K562 (cell line): Measurements from ENCODE around the gene TRIO. TPM values are rescaled to one million over a fixed set of nuclear protein-coding genes. Genes with fewer than 3 reads are reported as not detected.

Source experiments
- ATAC-seq: fragments of 200-7000 bp; cut with Tn5 transposase; 3 replicates; pipeline ENCODE4 v1.9.1; 2020; ENCODE audit warnings: moderate library complexity
- BruUV-seq: library from RNA; stranded (reverse); fragments of 400-500 nt; replicated peaks from 2 replicates; lab custom pipeline; 2021; lab: Mats Ljungman, UMichigan
- CTCF ChIA-PET: fragments of 300-600 bp; formaldehyde crosslinking; extraction: SDS; loops from one replicate; lab custom pipeline; 2021; ENCODE audit warnings: low intra/inter-chr PET ratio; lab: Yijun Ruan, JAX
- POLR2A ChIA-PET: fragments of 300-600, 350-650 bp; sonication (Branson Sonifier 250); formaldehyde crosslinking; extraction: SDS; loops from one replicate; lab custom pipeline; 2021; ENCODE audit warnings: antibody characterized with exemption, inconsistent platforms; lab: Yijun Ruan, JAX
- DNase-seq, 4 experiments: peaks; one replicate each; pipeline versions ENCODE4 v3.0.0 to v3.0.0-alpha.2; 2011 to 2018; ENCODE audit warnings: low spot score in 3 of 4, mixed read lengths in 3 of 4; ENCODE audit errors: extremely low read depth in 1 of 4
- FAIRE-seq: peaks from 2 replicates; lab custom pipeline; 2011; peaks lifted over from hg19 to GRCh38; lab: Jason Lieb, UNC
- H2AFZ ChIP-seq: 2 replicates; pipeline ENCODE4 v1.6.0; 2011; ENCODE audit warnings: low read depth, low read length, control low read depth, inconsistent platforms
- H3K27ac ChIP-seq: fragments of 200-600 bp; 3 replicates; pipeline ENCODE4 v1.8.0; 2011; ENCODE audit warnings: low read depth, mild to moderate bottlenecking, control low read depth, inconsistent platforms, low read length, moderate library complexity, mixed read lengths; ENCODE audit errors: extremely low read depth
- H3K27me3 ChIP-seq, 2 experiments: fragments of 300-600 bp in 1 of 2; 2 replicates in 1 of 2; 3 replicates in 1 of 2; pipeline versions ENCODE4 v1.6.0 to v1.8.0; 2011; ENCODE audit warnings: inconsistent platforms in 2 of 2, low read length in 2 of 2, mild to moderate bottlenecking in 1 of 2, mixed read lengths in 1 of 2, moderate library complexity in 1 of 2; ENCODE audit not compliant: control insufficient read depth in 2 of 2, insufficient read depth in 2 of 2
- H3K36me3 ChIP-seq: fragments of 300-600 bp; 3 replicates; pipeline ENCODE4 v1.8.0; 2011; ENCODE audit warnings: mild to moderate bottlenecking, low read length, inconsistent platforms; ENCODE audit not compliant: control insufficient read depth, insufficient read depth
- H3K4me1 ChIP-seq, 2 experiments: fragments of 200-600 bp in 1 of 2; replicated peaks in 1 of 2; 2 replicates in 1 of 2; 3 replicates in 1 of 2; pipeline versions ENCODE4 v1.5.1 to v1.8.0; 2011; ENCODE audit warnings: inconsistent platforms in 2 of 2, low read length in 2 of 2, mild to moderate bottlenecking in 1 of 2, mixed read lengths in 1 of 2, moderate library complexity in 1 of 2; ENCODE audit not compliant: control insufficient read depth in 2 of 2, insufficient read depth in 2 of 2
- H3K4me2 ChIP-seq: 2 replicates; pipeline ENCODE4 v1.6.1; 2011; ENCODE audit warnings: low read length, control low read depth, inconsistent platforms, mixed read lengths; ENCODE audit not compliant: insufficient read depth
- H3K4me3 ChIP-seq: fragments of 200-600 bp; sonication (generic), shearing (Covaris generic); 2 replicates; pipeline ENCODE4 v1.5.1; 2016; ENCODE audit warnings: control low read depth, inconsistent platforms
- H3K79me2 ChIP-seq: fragments of 200-600 bp; 3 replicates; pipeline ENCODE4 v1.8.0; 2011; ENCODE audit warnings: low read length, inconsistent platforms; ENCODE audit not compliant: control insufficient read depth, insufficient read depth
- H3K9ac ChIP-seq, 2 experiments: 2 replicates each; pipeline versions ENCODE4 v1.6.0 to v1.6.1; 2011; ENCODE audit warnings: low read depth in 2 of 2, low read length in 2 of 2, control low read depth in 1 of 2, inconsistent platforms in 1 of 2, mild to moderate bottlenecking in 1 of 2, mixed read lengths in 1 of 2; ENCODE audit not compliant: insufficient read depth in 1 of 2
- H3K9me1 ChIP-seq: one replicate; pipeline ENCODE4 v1.6.0; 2011; ENCODE audit warnings: inconsistent platforms, mild to moderate bottlenecking, low read length, moderate library complexity; ENCODE audit not compliant: control insufficient read depth, insufficient read depth
- H3K9me3 ChIP-seq: replicated peaks from 2 replicates; pipeline ENCODE4 v1.5.1; 2011; ENCODE audit warnings: low read depth, low read length, inconsistent platforms; ENCODE audit not compliant: control insufficient read depth, insufficient read depth
- H4K20me1 ChIP-seq: replicated peaks from 2 replicates; pipeline ENCODE4 v1.6.1; 2011; ENCODE audit warnings: low read length, inconsistent platforms, mixed read lengths; ENCODE audit not compliant: control insufficient read depth, insufficient read depth
- CHCHD3 ChIP-seq: fragments of 250-450 bp; sonication (Bioruptor Pico); IDR thresholded peaks from 2 replicates; pipeline ENCODE4 v2.1.2; 2022; ENCODE audit warnings: mild to moderate bottlenecking
- HLTF ChIP-seq: fragments of 450-650 bp; IDR thresholded peaks from 2 replicates; pipeline ENCODE4 v1.6.1; 2016
- KLF13 ChIP-seq: fragments of 450-650 bp; IDR thresholded peaks from 2 replicates; pipeline ENCODE4 v1.6.1; 2016; ENCODE audit warnings: missing genetic modification characterization, low read depth, mild to moderate bottlenecking, missing compliant biosample characterization, moderate library complexity, borderline replicate concordance
- POLR3A ChIP-seq: IDR thresholded peaks from 2 replicates; pipeline ENCODE4 v1.6.1; 2011; ENCODE audit warnings: borderline replicate concordance, mild to moderate bottlenecking, moderate library complexity; ENCODE audit not compliant: insufficient read length, insufficient read depth; ENCODE audit errors: extremely low read depth
- POLR3G ChIP-seq: IDR thresholded peaks from 2 replicates; pipeline ENCODE4 v1.6.1; 2011; ENCODE audit not compliant: insufficient read length, insufficient replicate concordance; ENCODE audit errors: extremely low read depth
- SMC3 ChIP-seq: conservative IDR thresholded peaks from 2 replicates; pipeline ENCODE4 v1.6.1; 2011; ENCODE audit warnings: low read depth, low read length, improper control_type of control experiment; ENCODE audit not compliant: insufficient read depth
- TAF7 ChIP-seq: fragments of 450-650 bp; IDR thresholded peaks from 2 replicates; pipeline ENCODE4 v1.6.1; 2016; ENCODE audit warnings: missing genetic modification characterization, missing compliant biosample characterization
- TCF3 ChIP-seq: sonication (generic); formaldehyde crosslinking; IDR thresholded peaks from 2 replicates; pipeline ENCODE4 v1.4.0; 2020; ENCODE audit warnings: mild to moderate bottlenecking, missing genetic modification reagents
- ZNF316 ChIP-seq: fragments of 450-650 bp; IDR thresholded peaks from 2 replicates; pipeline ENCODE4 v1.6.1; 2016
- ZNF586 ChIP-seq: fragments of 450-650 bp; formaldehyde crosslinking; conservative IDR thresholded peaks from 2 replicates; pipeline ENCODE4 v1.4.0; 2020; ENCODE audit warnings: mild to moderate bottlenecking, moderate library complexity
- ZSCAN29 ChIP-seq: fragments of 450-650 bp; IDR thresholded peaks from 2 replicates; pipeline ENCODE4 v1.6.1; 2017
- WGBS: fragments of 100-300 bp; shearing (Covaris generic); methylation state at CpG from one replicate; pipeline ENCODE4 v1.1.6; 2016; ENCODE audit warnings: low coverage, mixed read lengths; ENCODE audit not compliant: insufficient coverage; ENCODE audit errors: missing lambda C conversion rate; 5-methylcytosine and 5-hydroxymethylcytosine counted together
- in situ Hi-C: fragments of 300-500 bp; cut with MboI; formaldehyde crosslinking; loops from 4 replicates; pipeline ENCODE4 v1.15.0; 2018; ENCODE audit warnings: inconsistent platforms, mixed read lengths
- intact Hi-C: fragments of 100-400 bp; cut with micrococcal nuclease; formaldehyde crosslinking; loops from 2 replicates; pipeline ENCODE4 v1.14.2; 2022
- polyA plus RNA-seq, 8 experiments: library from polyadenylated mRNA; depleted of rRNA in 4 of 8; stranded (reverse) in 5 of 8; unstranded in 3 of 8; fragments of >200 nt; fragmentation: Nextera tagmentation in 2 of 8; fragmentation: Illumina TruSeq in 1 of 8; extraction: Ambion mirVana in 2 of 8; extraction: Trizol in 1 of 8; gene quantifications; 2 replicates each; pipeline versions ENCODE4 v1.2.1 to v1.2.3, GENCODE V29; 2011 to 2014; ENCODE audit warnings: inconsistent platforms in 1 of 8, missing spikeins in 1 of 8
- total RNA-seq, 7 experiments: library from RNA; depleted of rRNA in 6 of 7; stranded (reverse); fragments of >200 nt in 6 of 7; fragmentation: Illumina TruSeq in 2 of 7; extraction: Trizol in 2 of 7; gene quantifications; 2 replicates each; pipeline versions ENCODE4 v1.2.1 to v1.2.3, GENCODE V29; 2011 to 2021; ENCODE audit warnings: low replicate concordance in 1 of 7
- TF ChIP-seq, protein P1 (sequence below): fragments of 250-450 bp; sonication (Bioruptor Pico); IDR thresholded peaks from 2 replicates; pipeline ENCODE4 v1.6.1; 2021; ENCODE audit warnings: mild to moderate bottlenecking
- TF ChIP-seq, protein P2 (sequence below): fragments of 450-650 bp; formaldehyde crosslinking; IDR thresholded peaks from 2 replicates; pipeline ENCODE4 v1.4.0; 2020; ENCODE audit warnings: mild to moderate bottlenecking

Gene TRIO
- total and polyA plus RNA-seq, 9 of the 15 experiments (the other 6 are each of a cell fraction or from before 2014, with no cell fraction given) = 0.24 to 5.0 (median 1.1) TPM

DNA sequence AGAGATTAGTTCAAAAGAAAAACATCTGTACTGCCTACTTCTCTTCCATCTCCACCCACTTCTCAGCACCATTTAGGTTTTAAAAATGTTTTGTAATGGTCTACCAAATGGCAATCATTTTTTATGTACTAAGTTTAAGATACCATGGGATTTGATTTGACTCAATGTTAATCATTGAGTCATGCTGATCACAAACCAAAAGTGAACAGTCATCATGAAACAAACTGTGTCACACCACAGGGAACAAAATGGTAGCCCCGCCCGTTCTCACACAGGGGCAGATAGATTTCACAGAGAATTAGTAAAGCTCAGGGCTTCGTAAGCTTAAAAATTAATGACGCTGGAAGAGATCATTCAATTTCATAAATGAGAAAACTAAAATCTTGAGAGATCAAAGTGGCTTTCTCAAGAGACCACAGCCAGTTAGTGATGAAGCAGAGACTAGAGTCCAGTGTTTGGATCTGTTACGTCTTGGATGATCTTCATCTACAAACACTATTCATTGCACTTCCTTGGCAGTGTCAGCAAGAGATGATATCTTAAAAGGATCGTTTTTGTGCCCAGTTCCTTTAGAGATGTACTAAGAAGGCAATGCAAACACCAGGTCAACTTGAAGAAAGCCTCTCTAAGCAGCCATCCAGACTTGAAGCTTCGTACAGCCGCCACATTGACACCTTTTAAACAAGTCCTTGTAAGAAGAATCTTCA lies 33.9 kb upstream of the TRIO start:
- Histone ChIP-seq H3K79me2 (no peaks in the 10 kb centered on the region), H3K27me3 (peaks cover 0 to 6% of the 10 kb centered on the region in 2 experiments; a peak in 3 of 5 replicates), H3K27ac (no peak overlapping the region)
- 0 out of 2 replicates have a peak, but pooled peaks have one; percentile 27 for TF ChIP-seq ZNF316
- no peak for TF ChIP-seq TAF7 (tag)
- TF ChIP-seq, all 486 proteins: peak for 1
- H3K36me3 ChIP-seq = no peaks in the 10 kb centered on the region
- FAIRE-seq (no peak), DNase-seq (no peak), ATAC-seq (no peak)
- no peaks in the 10 kb centered on the region for H3K4me1 ChIP-seq
- no peak overlapping the region for H3K9ac ChIP-seq
- H3K9me1 ChIP-seq = no peaks in the 10 kb centered on the region
- CTCF ChIA-PET = interaction anchor here (0.6 kb wide), 2 partner anchors 18 to 255 kb away, joined by 4 to 5 read pairs; no protein-coding TSS in a partner anchor
- 6% methylated on average over 8 of the region's 8 CpGs for WGBS
- H2AFZ ChIP-seq = no peak overlapping the region
- no peaks in the 10 kb centered on the region for H3K9me3 ChIP-seq
- no peak overlapping the region for H3K4me3 ChIP-seq
- in situ Hi-C loops (no loop called here), intact Hi-C loops (loop anchor here (10.0 kb wide), 3 partner anchors 124 to 546 kb away; no protein-coding TSS in a partner anchor)
- POLR2A ChIA-PET = no interaction called here
- BruUV-seq = no TSS peak
- H4K20me1 ChIP-seq = no peaks in the 10 kb centered on the region
- no peak overlapping the region for H3K4me2 ChIP-seq

DNA sequence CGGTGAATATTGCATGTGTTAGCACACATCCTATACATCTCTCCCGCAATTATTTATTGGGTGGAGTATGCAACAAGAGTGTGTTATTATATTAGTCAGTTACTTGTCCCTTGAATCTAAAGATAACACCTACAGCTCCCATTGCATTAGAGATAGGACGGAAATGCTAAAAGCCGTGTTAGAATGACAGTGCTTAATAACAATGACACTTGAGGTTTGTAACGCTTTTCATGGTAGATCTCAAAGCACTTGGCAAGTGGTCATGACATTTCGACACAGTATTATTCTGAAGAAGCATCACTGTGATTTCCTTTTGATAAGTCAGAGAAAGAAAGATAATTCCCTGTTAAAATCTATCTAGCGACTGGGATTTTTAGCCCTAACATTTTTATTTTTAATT lies 33.4 kb upstream of the TRIO start:
- ATAC-seq (no peak), FAIRE-seq (no peak), DNase-seq (no peak)
- Histone ChIP-seq H3K9me3 (no peaks in the 10 kb centered on the region), H4K20me1 (no peaks in the 10 kb centered on the region), H3K4me1 (no peaks in the 10 kb centered on the region), H3K9me1 (no peaks in the 10 kb centered on the region), H3K4me3 (no peak overlapping the region), H3K9ac (no peak overlapping the region), H3K36me3 (no peaks in the 10 kb centered on the region), H3K79me2 (no peaks in the 10 kb centered on the region), H2AFZ (no peak overlapping the region), H3K27me3 (peaks cover 0 to 6% of the 10 kb centered on the region in 2 experiments; a peak in 3 of 5 replicates), H3K4me2 (no peak overlapping the region), H3K27ac (no peak overlapping the region)
- POLR2A ChIA-PET = no interaction called here
- intact Hi-C loops (loop anchor here (10.0 kb wide), 3 partner anchors 125 to 545 kb away; no protein-coding TSS in a partner anchor), in situ Hi-C loops (no loop called here)
- no TSS peak for BruUV-seq
- 1% methylated on average over 7 of the region's 7 CpGs for WGBS
- CTCF ChIA-PET = interaction anchor here (0.6 kb wide), 1 partner anchor 254 kb away, joined by 4 read pairs; no protein-coding TSS in a partner anchor
- TF ChIP-seq POLR3G (no peak), KLF13 (no peak), CHCHD3 (CRISPR knock-in tag) (no peak), HLTF (no peak), ZNF586 (CRISPR knock-in tag) (no peak), SMC3 (no peak), POLR3A (no peak), TCF3 (CRISPR knock-in tag) (no peak), ZSCAN29 (no peak)
- TF ChIP-seq, protein P1, sequence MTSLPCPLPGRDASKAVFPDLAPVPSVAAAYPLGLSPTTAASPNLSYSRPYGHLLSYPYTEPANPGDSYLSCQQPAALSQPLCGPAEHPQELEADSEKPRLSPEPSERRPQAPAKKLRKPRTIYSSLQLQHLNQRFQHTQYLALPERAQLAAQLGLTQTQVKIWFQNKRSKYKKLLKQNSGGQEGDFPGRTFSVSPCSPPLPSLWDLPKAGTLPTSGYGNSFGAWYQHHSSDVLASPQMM = no peak
- TF ChIP-seq, protein P2, sequence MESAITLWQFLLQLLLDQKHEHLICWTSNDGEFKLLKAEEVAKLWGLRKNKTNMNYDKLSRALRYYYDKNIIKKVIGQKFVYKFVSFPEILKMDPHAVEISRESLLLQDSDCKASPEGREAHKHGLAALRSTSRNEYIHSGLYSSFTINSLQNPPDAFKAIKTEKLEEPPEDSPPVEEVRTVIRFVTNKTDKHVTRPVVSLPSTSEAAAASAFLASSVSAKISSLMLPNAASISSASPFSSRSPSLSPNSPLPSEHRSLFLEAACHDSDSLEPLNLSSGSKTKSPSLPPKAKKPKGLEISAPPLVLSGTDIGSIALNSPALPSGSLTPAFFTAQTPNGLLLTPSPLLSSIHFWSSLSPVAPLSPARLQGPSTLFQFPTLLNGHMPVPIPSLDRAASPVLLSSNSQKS (CRISPR knock-in tag) = no peak
